ENCODE results near the gene REXO5.

The REXO5 gene

DNA sequence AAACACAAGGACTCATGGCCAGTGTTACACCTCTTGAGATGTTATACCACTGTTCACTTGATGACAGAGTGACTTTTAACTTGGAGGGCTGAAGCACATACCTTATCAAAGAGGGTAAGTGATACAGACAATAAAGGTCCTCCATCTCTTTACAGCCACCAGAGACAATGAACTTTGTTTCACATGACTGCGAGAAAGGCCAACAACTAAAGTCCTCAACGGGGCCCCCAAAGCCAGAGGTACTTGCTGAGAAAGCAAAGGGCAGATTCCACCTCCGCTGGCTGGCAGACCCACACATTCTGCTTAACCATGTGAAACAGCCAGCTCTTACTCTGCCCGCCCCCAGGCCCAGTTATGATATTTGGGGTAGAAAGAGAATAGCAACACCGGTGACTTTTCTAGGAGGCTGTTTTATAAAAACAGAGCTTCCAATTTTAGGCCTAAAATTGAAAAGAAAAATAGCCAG is 72.4 kb downstream of the REXO5 start:
- no peak for FAIRE-seq

GRCh38 chr16:20879175-20880040 is 73.1 kb downstream of the REXO5 start:
- FAIRE-seq: no peak

DNA sequence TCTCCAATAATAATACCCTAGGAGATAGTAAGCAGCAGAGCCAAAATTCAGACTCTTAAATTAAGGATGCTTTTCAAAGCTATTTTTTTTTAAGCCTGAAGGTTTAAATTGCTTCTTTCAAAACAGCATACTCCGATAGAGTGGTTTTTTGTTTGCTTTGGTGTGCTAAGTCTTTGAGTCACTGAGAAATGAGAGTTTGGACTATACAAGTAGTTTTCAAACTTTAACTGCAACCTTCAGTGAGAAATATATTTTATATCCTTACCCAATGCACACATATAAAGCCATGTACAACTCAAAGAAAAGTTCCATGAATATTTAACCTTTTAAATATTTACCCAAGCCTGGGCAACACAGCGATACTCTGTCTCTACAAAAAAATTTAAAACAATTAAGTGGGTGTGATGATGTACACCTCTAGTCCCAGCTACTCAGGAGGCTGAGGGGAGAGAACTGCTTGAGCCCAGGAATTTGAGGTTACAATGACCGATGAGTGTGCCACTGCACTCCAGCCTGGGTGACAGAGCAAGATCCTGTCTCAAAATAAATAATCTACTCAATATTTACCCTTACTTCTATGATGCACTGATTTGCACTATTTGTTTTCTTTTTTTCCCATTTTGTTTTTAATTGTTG is 74.7 kb downstream of the REXO5 start:
- FAIRE-seq: no peak

GRCh38 chr16:20881503-20881878 is 75.2 kb downstream of the REXO5 start:
- FAIRE-seq: no peak

- FAIRE-seq: no peak
These were observed 77.4 kb downstream of the REXO5 start for GRCh38 chr16:20883554-20884239.

GRCh38 chr16:20884240-20884556 is 77.9 kb downstream of the REXO5 start:
- no peak for FAIRE-seq

DNA sequence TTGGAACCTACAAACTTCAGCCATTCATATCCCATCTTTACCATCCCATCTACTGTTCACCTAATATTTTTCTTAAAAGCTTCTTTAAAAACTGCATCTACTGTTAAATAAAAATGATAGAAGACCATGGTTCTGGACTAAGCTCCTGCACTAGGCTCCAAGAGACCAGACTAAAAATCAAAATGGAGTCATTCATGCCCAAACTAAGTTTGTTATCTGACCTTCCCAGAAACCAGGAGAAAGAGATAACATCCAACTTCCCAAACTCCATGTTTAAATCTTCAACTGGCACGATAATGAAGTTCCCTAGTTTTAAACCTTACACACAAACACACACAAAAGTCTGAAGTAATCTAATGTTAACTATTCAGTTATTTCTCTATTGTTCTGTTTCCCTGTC is 80.0 kb downstream of the REXO5 start:
- FAIRE-seq: no peak

DNA sequence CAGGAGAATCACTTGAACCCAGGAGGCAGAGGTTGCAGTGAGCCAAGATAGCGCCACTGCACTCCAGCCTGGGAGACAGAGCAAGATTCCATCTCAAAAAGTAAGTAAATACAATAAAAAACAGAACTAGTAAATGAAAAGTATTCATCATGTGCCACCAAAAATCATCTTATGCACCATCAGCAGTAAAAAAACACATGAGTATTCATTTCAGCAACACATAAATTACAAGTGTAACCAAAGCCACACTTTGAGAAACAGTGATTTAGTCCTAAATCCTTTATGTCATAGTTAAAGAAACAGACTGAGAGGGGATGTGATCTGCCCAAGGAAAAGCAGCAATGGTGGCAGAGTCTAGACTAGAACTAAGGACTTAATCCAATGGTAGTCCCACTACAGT is 80.9 kb downstream of the REXO5 start:
- FAIRE-seq: no peak

- no peak for FAIRE-seq
These were observed 83.4 kb downstream of the REXO5 start for GRCh38 chr16:20889625-20890275.

GRCh38 chr16:20894388-20894787 is 88.1 kb downstream of the REXO5 start:
- FAIRE-seq: no peak

- no peak for FAIRE-seq
These were observed 91.0 kb downstream of the REXO5 start for GRCh38 chr16:20897253-20897897.

GRCh38 chr16:20897922-20898321 is 91.6 kb downstream of the REXO5 start:
- FAIRE-seq: no peak

GRCh38 chr16:20899071-20899470 is 92.7 kb downstream of the REXO5 start:
- no peak for FAIRE-seq
